DMS 273 (cell line): ENCODE results near the gene SNRK.
A peak's percentile ranks its signal among the peaks of the same experiment; 100 is the strongest.

Source experiments
- DNase-seq: peaks from one replicate; lab custom pipeline; 2025; ENCODE audit not compliant: unreplicated experiment; lab: John Stamatoyannopoulos, UW

Gene SNRK

GRCh38 chr3:43286115-43286840 is at the start of gene SNRK:
TSS of gene SNRK (plus strand) at chr3:43286540. CDS start at chr3:43303204, 16,664 bp downstream.
- DNase-seq = peak; percentile 86

GRCh38 chr3:43238801-43239200 is 47.5 kb upstream of the SNRK start:
- no peak for DNase-seq

DNA sequence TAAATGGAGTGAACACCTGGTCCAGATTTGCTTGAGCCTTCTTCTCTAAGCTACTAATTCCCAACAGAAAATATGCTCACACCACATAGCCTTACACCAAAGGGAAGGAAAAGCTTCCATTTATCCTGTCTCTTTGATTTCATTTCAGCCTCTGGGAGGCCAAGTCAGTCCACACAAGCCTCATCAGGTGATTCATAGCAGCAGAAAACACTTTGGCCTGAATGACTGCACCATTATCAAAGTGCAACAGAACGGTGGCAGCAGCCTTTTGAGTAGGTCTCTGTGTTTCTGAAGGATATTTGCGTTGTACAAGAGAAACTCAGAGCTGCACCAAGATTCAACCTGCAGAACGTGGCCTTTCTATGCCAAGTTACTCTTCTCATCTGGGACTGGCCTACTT is 46.6 kb upstream of the SNRK start:
- no peak for DNase-seq

- DNase-seq = no peak
Observed at GRCh38 chr3:43243590-43244587, 42.5 kb upstream of the SNRK start.

DNA sequence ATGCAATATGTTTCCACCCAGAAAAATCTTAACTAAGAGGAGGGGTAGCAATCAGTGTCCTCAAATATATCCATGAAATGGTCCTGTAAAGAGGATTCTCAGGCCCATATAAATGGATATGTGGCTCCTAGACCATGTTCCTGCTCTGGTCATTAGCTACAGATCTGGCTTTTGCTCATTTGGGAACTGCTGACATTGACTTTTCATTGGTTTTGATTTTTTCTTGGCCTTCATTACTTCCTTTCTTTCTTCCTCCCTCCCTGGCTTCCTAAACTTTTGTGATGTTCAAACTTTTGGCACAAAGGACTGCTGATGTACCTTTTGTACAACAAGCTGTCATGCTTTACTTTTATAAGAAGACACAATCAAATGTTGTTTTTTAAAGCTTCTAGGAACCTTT is 41.6 kb upstream of the SNRK start:
- no peak for DNase-seq

DNA sequence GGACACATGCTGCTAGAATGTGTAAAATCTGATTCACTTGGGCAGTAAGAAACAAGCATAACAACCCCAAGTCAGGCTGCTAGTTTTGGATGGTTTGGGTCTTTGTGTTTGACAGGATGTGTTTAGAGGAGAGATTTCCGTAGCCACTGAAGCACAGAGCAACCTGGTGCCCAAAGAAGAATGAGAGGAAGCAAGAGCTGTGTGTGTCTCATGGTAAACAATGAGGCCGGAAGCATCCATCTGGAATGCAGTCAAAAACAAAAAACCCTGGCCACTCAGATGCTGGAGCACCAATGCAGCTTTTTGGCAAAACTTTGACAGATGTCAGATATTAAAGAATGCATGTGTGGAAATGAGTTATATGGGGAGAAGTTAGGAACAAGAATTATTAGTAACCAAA is 39.4 kb upstream of the SNRK start:
- DNase-seq = no peak

- no peak for DNase-seq
Observed at GRCh38 chr3:43247561-43248184, 38.7 kb upstream of the SNRK start.

GRCh38 chr3:43248185-43248583 is 38.2 kb upstream of the SNRK start:
- DNase-seq = no peak

- DNase-seq = no peak
Observed at GRCh38 chr3:43248973-43249372, 37.4 kb upstream of the SNRK start.

DNA sequence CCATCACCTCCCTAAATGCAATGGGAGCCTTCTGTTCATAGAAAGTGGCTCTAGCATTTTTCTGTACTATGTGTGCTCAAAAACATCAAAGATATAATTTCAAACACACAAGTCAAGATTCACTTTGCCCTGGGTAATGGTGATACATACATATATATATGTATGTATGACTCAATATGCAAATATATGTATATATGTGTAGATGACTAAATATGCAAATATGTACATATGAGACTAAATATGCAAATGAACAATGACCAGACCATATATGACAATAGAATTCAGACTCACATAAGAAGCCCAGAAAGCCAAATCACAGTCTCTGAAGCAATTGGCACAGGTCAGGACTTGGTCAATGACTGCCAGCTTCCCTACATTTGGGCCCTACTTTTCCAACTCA is 36.9 kb upstream of the SNRK start:
- no peak for DNase-seq

DNA sequence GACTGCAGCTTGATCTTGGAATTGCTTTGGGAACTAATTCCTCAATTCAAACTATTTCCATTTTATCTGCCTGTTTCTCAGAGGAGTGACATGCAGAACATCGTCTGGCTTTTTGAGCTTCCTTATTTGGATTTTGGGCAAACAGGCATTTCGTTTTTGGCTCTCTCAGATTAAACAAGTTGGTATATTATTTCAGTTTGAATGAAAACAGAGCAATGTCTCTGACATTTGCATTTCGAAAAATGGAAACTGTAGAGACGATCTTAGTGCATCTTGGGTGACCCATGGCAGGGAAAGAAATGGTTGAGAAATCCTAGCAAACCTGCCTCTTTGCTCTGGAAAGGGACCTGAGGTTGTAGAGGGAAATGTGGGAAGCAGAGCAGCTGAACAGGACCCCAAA is 33.0 kb upstream of the SNRK start:
- no peak for DNase-seq

DNA sequence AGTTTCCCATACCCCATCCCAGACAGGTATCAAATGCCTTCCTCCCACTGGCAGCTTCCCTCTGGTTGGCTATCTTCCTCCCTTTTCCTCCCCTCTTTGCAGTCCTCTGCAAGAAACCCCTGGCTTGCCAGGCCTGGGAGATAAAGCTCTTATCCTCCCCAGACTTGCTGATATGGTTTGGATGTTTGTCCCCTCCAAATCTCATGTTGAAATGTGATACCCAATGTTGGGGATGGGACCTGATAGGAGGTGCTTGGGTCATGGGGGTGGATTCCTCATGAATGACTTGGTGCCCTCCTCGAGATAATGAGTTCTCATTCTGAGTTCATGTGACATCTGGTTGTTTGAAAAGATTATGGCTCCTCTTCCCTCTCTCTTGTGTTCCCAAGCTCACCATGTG is 32.2 kb upstream of the SNRK start:
- DNase-seq = no peak

DNA sequence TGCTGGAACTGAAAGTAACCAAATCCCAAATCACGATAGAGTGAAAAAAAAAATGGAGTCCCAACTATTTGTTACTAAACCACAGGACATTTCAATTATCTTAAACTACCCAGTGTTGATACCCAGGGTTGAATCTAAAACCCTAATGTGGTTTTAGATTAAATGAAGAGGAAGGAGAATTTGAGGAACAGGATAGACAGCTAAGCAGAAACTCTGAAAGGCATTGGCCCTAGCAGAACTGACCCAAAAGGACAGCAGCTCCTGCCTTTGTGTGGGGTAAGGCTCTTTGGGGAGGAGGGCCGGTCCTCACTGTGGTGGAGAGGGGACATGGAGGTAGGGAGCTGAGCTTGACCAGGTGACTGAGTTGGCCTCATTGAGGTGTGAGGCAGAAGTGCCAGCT is 30.7 kb upstream of the SNRK start:
- DNase-seq = no peak

DNA sequence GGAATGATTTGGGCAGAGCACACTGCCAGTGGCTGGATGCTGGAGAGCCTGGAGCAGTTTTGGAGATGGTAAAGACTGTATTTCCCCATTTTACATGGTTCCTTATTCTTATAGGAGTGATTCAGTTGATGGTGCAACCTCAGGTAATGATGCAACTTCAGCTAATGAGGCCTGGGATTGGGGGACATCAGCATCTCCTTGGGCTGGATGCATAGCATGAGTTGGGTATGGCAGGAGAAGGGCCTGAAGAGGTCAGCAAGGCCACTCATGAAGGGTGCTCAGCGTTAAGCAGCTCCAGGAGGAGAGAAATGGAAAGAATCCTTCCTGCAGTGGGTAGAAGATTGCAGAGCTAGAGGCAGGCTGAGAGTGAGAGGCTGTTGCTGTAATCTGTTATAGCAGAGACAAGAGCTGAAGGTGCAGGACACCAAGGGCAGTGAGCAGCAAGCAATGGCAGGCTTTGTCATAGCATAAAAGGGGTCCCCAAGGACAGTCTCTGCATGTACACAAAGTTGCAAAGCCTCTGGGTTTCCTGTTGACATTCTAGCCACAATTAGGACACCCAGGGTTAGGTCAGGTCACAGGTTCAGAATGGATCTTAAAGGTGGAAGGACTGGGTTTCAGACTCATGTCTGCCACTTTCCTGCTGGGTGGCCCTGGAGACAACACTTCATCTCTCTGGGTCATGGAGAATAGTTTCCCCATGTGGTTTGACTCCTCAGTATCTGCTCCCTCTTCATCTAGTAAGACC is 29.5 kb upstream of the SNRK start:
- no peak for DNase-seq

- no peak for DNase-seq
Observed at GRCh38 chr3:43257850-43258249, 28.5 kb upstream of the SNRK start.

DNA sequence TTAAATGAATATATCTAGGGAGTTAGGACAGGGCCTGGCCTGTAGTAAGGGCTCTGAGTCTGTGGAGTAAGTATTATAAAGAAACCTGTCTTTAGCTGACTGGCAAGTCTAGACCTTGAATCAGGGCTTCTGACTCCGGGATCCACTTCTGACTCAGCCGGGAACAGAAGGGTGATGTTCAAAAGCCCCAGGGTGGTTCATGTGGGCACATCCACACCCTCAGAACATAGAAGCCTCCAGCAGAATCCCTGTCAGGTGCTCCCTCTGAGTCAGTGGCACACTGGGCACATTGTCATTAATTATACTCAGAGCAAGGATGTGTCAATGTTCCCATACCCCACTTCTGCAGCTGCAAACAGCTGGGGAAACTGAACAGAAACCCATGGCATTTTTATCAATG is 26.7 kb upstream of the SNRK start:
- no peak for DNase-seq

GRCh38 chr3:43260412-43260811 is 25.9 kb upstream of the SNRK start:
- DNase-seq = peak; percentile 0

DNA sequence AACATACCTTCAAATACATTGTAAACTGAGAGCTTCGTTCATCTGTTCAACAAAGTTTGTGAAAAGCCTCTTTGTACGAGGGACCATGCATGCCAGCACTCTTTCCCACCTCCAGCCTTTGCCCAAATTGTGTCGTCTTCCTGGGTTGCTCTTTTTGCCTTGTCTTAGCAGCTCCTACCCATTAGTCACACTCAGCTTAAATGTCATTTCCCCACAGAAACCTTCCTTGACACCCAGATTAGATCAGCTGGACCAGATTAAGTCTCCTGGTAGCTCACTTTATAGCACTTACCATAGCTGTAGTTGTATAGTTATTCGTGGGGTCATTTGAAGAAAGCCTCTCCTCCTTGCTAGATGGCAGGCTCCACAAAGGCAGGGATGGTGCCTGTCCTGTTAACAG is 24.1 kb upstream of the SNRK start:
- DNase-seq = no peak

DNA sequence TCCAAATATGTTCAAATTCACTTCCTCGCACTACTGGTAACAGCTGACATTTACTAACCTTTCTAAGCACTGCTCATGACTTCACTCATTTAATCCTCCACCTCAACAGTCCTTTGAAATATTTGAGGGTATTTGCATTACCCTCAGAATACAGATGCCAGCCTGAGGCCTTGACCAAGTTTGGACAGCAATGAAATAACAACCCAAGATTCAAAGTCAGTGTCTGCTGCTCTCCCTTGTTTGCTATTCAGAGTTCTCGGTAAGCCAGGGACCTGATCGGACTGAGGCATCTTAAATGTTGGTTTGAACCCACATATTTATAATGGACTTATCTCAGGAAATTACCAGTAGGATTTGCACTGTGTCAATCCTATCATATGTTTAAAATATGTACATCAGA is 19.9 kb upstream of the SNRK start:
- DNase-seq = no peak

- DNase-seq = no peak
Observed at GRCh38 chr3:43266995-43267394, 19.3 kb upstream of the SNRK start.

- DNase-seq = no peak
Observed at GRCh38 chr3:43268636-43269035, 17.7 kb upstream of the SNRK start.
